GM12892 (cell line): ENCODE results near the gene BEAN1.

Experiments
- POLR2A ChIP-seq: IDR thresholded peaks from 2 replicates; pipeline ENCODE4 v1.6.1; 2011; ENCODE audit warnings: low read depth, low read length, control low read depth
- POLR2AphosphoS5 ChIP-seq: IDR thresholded peaks from 2 replicates; pipeline ENCODE4 v1.6.1; 2011; ENCODE audit warnings: low read depth, low read length, control low read depth
- TAF1 ChIP-seq: IDR thresholded peaks from 2 replicates; pipeline ENCODE4 v1.6.1; 2011; ENCODE audit warnings: low read depth, mild to moderate bottlenecking, control low read depth, low read length, borderline replicate concordance

DNA sequence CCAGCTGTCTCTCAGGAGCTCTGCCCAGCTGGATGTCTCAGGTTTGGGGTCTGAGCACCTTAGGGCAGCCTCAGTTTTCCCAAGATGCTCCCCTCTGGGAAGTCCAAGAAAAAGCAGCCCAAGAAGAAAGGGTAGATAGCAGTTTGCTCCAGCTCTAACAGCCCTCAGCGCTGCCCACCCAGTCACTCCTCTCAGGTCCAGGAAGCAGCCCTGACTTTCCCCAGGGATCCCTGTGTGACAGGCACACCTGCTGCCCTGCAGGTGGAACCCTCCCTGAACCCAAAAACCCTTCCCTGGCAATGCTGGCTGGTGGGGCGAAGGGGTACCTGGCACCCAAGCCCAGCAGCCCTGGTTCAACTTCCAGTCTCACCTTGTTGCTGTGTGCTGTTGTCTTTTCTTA, 48.1 kb downstream of the BEAN1 start:
- TF ChIP-seq POLR2AphosphoS5 (no peak), POLR2A (no peak), TAF1 (no peak)
